Subcutaneous adipose tissue (tissue), 4 donors: ENCODE data around the gene NIPA2. TPM values are rescaled to one million over a fixed set of nuclear protein-coding genes. Genes with fewer than 3 reads are reported as not detected.

Source experiments
- CTCF ChIP-seq: fragments of 450-650 bp; IDR thresholded peaks from one replicate; pipeline ENCODE4 v1.5.1; 2016; ENCODE audit warnings: low read depth, mild to moderate bottlenecking, control low read depth, antibody characterized with exemption, moderate library complexity
- total RNA-seq, 4 donors: library from RNA; depleted of rRNA; stranded (reverse); fragments of >200 nt; gene quantifications; one replicate each; pipeline ENCODE4 v1.1.0, GENCODE V29; 2016

Gene NIPA2
- total RNA-seq, 4 donors from 2014 or later, result 38.8 to 55.4 (median 40.5) TPM

GRCh38 chr15:22915866-22916515 lies 77.5 kb downstream of the NIPA2 start:
- TF ChIP-seq CTCF, result no peak

DNA sequence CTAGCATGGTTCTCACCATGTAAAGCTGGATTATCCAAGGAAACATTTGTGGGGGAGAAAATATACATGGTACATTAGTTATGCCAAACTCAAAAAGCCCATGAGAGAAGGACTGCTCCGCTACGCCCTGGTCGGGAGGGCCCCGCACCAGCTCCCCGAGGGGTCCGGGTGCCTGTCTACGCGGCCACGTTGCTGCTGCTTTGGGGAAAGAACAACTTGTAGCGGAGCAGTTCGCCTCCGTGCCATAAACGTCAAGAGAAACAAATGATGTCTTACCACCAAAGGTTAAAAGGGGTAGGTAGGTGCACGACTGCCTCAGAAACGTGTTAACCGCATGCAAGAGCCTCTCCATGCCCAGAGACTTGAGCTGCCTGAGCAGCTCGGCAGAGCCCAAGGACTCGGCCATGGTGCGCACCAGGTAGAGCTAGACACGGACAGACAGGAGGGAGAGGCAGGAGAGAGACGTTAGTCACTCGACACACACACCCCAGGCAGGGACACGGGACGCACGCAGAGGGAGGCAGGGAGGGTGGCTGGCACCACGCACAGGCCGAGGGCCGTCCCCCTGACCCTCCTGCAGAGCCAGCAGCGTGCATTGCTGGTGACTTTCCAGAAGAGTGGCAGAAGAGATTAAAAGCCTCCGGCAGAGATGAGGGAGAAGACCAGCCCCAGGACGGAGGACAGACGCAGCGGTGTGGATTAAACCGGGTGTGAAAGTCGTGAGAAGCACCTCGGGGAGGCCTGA lies 78.3 kb downstream of the NIPA2 start:
- no peak for TF ChIP-seq CTCF

- no peak for TF ChIP-seq CTCF
Observed at GRCh38 chr15:22917556-22917955, 79.1 kb downstream of the NIPA2 start.

Other genes starting within 250 kb of the NIPA2 start
- 10 to 100 TPM in 2 of 4 donors, 1 to 10 TPM in 2; 6.8 to 12.4 (median 9.7) TPM for gene NIPA1, start 52.0 kb upstream of the NIPA2 start, total RNA-seq
- gene CYFIP1, start 141.7 kb downstream of the NIPA2 start, total RNA-seq, result 100 to 1,000 TPM in 3 of 4 donors, 10 to 100 TPM in 1; 81.2 to 131 (median 114) TPM
- 10 to 100 TPM; 17.7 to 30.7 (median 27.0) TPM for gene TUBGCP5, start 200.9 kb downstream of the NIPA2 start, total RNA-seq